Stimulated activated effector memory CD8-positive, alpha-beta T cell treated with anti-CD3 and anti-CD28 coated beads, Interleukin-12 subunit alpha, Interleukin-12 subunit beta, amount 100 ng/mL, for 72 hours (primary cell): ENCODE results near the gene ACP7.

Experiments used
- ATAC-seq: fragments of 150-1000 bp; cut with Tn5 transposase; 2 replicates; pipeline ENCODE4 v1.10.0; 2021
- DNase-seq, 2 donors: peaks; one replicate each; pipeline ENCODE4 v3.0.0; 2021 to 2022; ENCODE audit warnings: low spot score in 2 of 2
- H3K27ac Mint-ChIP-seq: one replicate; pipeline ENCODE4 v1.8.0; 2022; ENCODE audit warnings: mild to moderate bottlenecking, mixed read lengths
- H3K36me3 Mint-ChIP-seq: one replicate; pipeline ENCODE4 v1.8.0; 2022; ENCODE audit warnings: mild to moderate bottlenecking, mixed read lengths
- H3K4me1 Mint-ChIP-seq: one replicate; pipeline ENCODE4 v1.8.0; 2022; ENCODE audit warnings: mixed read lengths
- H3K4me3 Mint-ChIP-seq: one replicate; pipeline ENCODE4 v1.8.0; 2022; ENCODE audit warnings: mild to moderate bottlenecking, mixed read lengths
- H3K9me3 Mint-ChIP-seq: one replicate; pipeline ENCODE4 v1.8.0; 2022; ENCODE audit warnings: mixed read lengths

The ACP7 gene

DNA sequence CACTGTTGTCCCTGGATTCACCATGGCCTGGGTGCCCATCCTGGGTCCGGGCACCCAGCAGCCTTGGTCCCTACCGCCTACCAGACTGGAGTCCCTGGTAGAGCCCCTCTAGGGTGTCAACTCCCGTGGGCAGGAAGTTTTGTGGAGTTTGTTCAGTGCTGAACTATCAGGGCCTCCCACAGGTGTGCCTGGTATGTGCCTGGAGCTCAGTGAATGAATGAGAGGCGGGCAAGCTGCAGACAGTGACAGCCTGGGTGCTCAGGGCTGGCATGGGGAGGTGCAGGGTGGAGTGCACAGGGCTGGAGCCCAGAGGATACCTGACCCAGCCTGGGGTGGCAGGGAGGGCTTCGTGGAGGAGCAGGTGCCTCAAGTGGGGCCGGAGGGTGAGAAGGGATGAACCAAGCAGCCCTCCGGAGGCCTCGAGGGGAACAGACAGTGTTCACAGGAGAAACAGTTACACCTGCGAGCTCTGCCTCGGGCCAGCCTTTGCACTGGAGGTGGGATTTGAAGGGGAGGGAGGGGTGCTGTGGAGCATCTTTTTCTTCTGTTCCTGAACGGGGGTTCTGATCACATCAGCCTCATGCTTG, 71.0 kb downstream of the ACP7 start:
- Mint-ChIP-seq H3K36me3 (peaks cover 5% of the 10 kb centered on the region), H3K4me3 (no peak overlapping the region), H3K4me1 (peaks cover 57% of the 10 kb centered on the region), H3K9me3 (no peaks in the 10 kb centered on the region), H3K27ac (no peak overlapping the region)
- no peak for DNase-seq
- no peak for ATAC-seq

GRCh38 chr19:39155741-39156140, 71.6 kb downstream of the ACP7 start:
- ATAC-seq (no peak), DNase-seq (no peak)
- no peak overlapping the region for H3K27ac Mint-ChIP-seq
- no peak overlapping the region for H3K4me3 Mint-ChIP-seq
- H3K9me3 Mint-ChIP-seq, result no peaks in the 10 kb centered on the region
- H3K4me1 Mint-ChIP-seq, result peaks cover 58% of the 10 kb centered on the region
- H3K36me3 Mint-ChIP-seq, result peaks cover 5% of the 10 kb centered on the region

DNA sequence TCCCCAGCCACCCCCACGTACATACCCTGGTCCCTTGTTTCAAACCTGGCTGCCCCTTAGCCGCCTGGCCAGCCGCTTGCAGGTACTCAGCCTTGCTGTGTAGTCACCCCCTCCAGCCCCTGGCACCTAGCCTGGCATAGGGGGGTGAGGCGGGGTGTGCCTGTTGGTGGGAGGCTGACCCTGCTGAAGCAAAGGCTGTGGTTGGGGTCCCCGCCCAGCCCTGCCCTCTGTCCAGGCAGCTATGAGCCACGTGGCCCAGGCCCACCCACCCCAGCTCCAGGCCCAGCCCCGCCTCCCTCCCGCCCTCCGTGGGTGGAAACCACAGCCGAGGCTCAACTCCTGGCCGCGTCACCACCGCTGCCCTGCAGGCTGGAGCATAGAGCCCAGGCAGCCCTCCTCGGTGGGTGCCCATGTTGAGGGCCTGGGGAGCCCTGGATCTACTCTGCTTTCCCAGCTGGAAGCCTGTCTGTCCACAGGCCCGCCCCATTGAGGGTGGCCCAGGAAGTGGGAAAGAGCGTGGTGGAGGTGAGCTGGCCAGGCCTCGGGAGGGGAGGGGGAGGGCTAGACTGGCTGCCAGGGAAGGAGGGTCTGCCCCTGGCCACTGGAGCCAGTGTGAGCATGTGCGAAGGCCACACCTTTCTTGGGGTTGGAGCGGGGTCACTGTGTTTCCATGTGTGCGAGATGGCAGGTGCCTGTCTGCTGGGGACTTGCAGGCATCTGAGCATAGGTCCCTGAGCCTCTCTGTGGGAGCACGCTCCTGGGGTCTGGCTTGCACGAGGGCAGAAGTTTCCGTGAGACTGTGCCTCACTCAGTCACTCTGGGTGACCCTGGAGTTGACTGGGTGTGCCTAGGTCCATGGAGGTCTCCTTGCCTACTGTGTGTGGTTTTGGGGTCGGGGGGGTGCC, 72.4 kb downstream of the ACP7 start:
- Mint-ChIP-seq H3K4me3 (no peak overlapping the region), H3K27ac (no peak overlapping the region), H3K36me3 (peaks cover 5% of the 10 kb centered on the region), H3K4me1 (peaks cover 57% of the 10 kb centered on the region), H3K9me3 (no peaks in the 10 kb centered on the region)
- no peak for DNase-seq
- no peak for ATAC-seq

DNA sequence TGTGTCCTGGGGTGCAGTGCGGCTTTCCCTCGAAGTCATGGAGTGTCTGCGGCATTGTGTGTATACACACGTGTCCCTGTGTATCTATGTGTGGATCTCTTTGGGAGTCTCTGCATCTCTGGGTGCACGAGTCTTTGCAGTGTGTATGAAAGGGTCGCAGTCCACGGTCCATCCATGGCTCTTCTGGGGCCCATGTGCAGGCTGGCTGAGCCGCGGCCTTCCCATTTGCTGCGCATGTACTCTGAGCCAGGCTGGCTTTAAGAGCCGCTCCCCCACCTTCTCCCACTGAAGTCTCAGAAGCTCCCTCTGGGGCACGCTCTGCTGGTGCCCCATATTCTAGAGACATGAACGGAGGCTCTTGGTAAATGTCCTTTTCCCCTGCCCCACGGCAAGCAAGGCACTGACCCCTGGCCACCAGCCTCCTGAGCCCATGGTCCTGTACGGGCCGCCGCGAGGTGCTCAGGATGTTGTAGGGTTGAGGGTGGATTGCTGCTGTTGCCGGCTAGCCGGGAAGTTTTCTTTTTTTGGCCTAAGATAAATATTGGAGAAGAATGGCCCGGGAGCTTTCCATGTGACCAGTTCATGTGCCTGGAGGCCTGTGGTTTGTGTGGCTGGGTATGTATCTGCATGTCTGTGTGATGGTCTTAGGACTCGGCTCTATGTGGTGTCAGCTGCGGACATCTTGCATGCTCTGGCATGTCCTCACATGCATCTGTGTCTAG, 73.3 kb downstream of the ACP7 start:
- Mint-ChIP-seq H3K4me3 (no peak overlapping the region), H3K27ac (no peak overlapping the region), H3K4me1 (peaks cover 59% of the 10 kb centered on the region), H3K36me3 (peaks cover 5% of the 10 kb centered on the region), H3K9me3 (no peaks in the 10 kb centered on the region)
- ATAC-seq, result no peak
- DNase-seq, result no peak

DNA sequence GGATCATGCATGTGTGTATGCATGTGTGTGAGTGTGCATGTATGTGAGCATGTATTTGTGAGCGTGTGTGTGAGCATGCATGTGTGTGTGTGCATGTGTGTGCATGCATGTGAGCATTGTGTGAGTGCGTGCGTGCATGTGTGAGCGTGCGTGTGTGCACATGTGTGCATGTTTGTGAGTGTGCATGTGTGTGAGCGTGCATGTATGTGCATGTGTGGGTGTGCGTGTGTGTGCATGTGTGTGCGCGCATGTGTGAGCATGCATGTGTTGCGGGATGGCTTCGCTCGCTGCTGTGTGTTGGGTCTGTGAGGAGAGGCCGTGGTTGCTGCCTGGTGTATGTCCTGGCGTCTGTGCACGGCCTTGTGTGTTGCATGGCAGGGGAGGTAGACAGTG, 73.8 kb downstream of the ACP7 start:
- H3K36me3 Mint-ChIP-seq, result peaks cover 5% of the 10 kb centered on the region
- no peak for ATAC-seq
- H3K27ac Mint-ChIP-seq, result no peak overlapping the region
- H3K9me3 Mint-ChIP-seq, result no peaks in the 10 kb centered on the region
- no peak for DNase-seq
- peaks cover 65% of the 10 kb centered on the region for H3K4me1 Mint-ChIP-seq
- no peak overlapping the region for H3K4me3 Mint-ChIP-seq

DNA sequence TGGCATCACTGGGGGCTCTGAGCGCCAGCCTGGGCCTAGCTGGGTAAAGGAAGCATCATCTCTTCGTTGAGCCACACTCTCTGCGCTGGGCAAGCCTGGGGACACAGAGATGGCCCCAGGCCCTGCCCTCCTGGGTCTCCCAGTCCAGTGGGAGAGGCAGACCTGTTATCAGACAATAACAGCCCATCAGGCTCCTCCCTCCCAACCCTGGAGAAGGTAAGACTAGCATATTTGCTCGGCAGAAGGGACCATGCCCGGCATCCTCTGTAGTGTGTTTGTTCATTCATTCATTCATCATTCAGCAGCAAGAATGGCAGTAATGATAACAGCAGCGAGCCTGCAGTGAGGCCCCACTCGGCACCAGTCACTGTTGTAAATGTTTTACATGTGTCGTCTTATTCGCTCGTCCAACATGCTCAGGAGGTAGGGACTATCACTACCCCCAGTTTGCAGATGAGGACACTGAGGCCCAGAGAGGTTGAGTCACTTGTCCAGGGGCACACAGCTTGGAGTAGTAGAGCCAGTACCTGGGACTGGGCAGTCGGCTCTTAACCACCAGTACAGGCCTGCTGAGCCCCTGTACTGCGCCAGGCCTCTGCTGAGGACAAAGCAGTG, 74.6 kb downstream of the ACP7 start:
- peaks cover 65% of the 10 kb centered on the region for H3K4me1 Mint-ChIP-seq
- peaks cover 5% of the 10 kb centered on the region for H3K36me3 Mint-ChIP-seq
- no peak for ATAC-seq
- no peak overlapping the region for H3K27ac Mint-ChIP-seq
- no peak for DNase-seq
- H3K9me3 Mint-ChIP-seq, result no peaks in the 10 kb centered on the region
- no peak overlapping the region for H3K4me3 Mint-ChIP-seq

DNA sequence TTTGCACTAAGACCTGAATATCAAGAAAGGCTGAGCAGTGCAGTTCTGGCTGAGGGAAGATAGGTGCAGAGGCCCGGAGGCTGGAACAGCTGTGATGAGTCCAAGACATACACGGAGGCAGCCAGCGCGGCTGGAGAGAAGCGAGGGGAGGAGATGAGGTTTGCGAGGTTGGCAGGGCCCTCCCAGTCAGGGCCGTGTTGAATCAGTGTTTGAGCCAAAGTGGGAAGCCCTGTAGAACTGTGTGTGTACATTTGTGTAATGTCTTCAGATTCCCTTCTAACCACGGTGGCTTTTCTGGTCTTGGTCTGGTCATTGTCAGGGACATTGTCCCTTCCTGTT, 76.3 kb downstream of the ACP7 start:
- peaks cover 50% of the 10 kb centered on the region for H3K4me1 Mint-ChIP-seq
- peak overlapping the region; percentile 24 for H3K27ac Mint-ChIP-seq

More for the DNA sequence above, 76.3 kb downstream of the ACP7 start:
- ATAC-seq (no peak), DNase-seq (no peak)
- H3K36me3 Mint-ChIP-seq, result peaks cover 5% of the 10 kb centered on the region
- no peak overlapping the region for H3K4me3 Mint-ChIP-seq
- no peaks in the 10 kb centered on the region for H3K9me3 Mint-ChIP-seq
